HCT116 (cell line): ENCODE data around the gene BRK1. TPM values are rescaled to one million over a fixed set of nuclear protein-coding genes. Genes with fewer than 3 reads are reported as not detected.
"Not testable (repeated sequence)": the region's sequence is repeated elsewhere in the genome, so short reads cannot be mapped to it uniquely, and the experiment has no call there.

Experiments
- ATAC-seq: fragments of 200-7000 bp; cut with Tn5 transposase; 2 replicates; pipeline ENCODE4 v1.9.1; 2020; ENCODE audit warnings: mild to moderate bottlenecking, moderate library complexity
- BruUV-seq: library from RNA; stranded (reverse); fragments of 400-500 nt; replicated peaks from 2 replicates; lab custom pipeline; 2021; lab: Mats Ljungman, UMichigan
- CTCF ChIA-PET: fragments of 300-600 bp; sonication (Branson Sonifier 250); formaldehyde crosslinking; loops from one replicate; lab custom pipeline; 2021; ENCODE audit warnings: antibody characterized with exemption; lab: Charles Lee
- POLR2A ChIA-PET: fragments of 300-600, 350-600 bp; sonication (Branson Sonifier 250); formaldehyde crosslinking; loops from one replicate; lab custom pipeline; 2021; ENCODE audit warnings: antibody characterized with exemption; lab: Charles Lee
- RAD21 ChIA-PET, 2 experiments: fragments of 300-600 bp; sonication (Branson Sonifier 250); formaldehyde crosslinking; loops; one replicate each; lab custom pipeline; 2023; ENCODE audit warnings: low total read pairs in 2 of 2; ENCODE audit not compliant: uncharacterized antibody in 2 of 2, unreplicated experiment in 2 of 2, low non-redundant PET in 1 of 2; lab: Charles Lee
- DNase-seq: peaks from one replicate; pipeline ENCODE4 v3.0.0-alpha.2; 2010; ENCODE audit warnings: low read depth, low spot score
- H2AFZ ChIP-seq: fragments of 200-600 bp; shearing (Covaris generic), sonication (generic); 2 replicates; pipeline ENCODE4 v1.6.1; 2017; ENCODE audit warnings: low read depth, mixed run types, mixed read lengths, antibody characterized with exemption, low read length; ENCODE audit not compliant: poor library complexity, severe bottlenecking
- H3K27ac ChIP-seq: 2 replicates; pipeline ENCODE4 v1.5.1; 2012; ENCODE audit warnings: low read depth, low read length
- H3K27me3 ChIP-seq: fragments of 200-600 bp; sonication (generic); 2 replicates; pipeline ENCODE4 v1.6.1; 2016; ENCODE audit warnings: mixed run types, low read length, mixed read lengths; ENCODE audit not compliant: insufficient read depth
- H3K36me3 ChIP-seq, 2 experiments: fragments of 200-500 bp in 1 of 2; fragments of 200-600 bp in 1 of 2; sonication (Bioruptor generic) in 1 of 2; sonication (generic) in 1 of 2; 2 replicates each; pipeline versions ENCODE4 v1.5.1 to v1.6.1; 2014 to 2016; ENCODE audit warnings: low read length in 2 of 2, inconsistent platforms in 1 of 2, mixed read lengths in 1 of 2, mixed run types in 1 of 2; ENCODE audit not compliant: insufficient read depth in 2 of 2, control insufficient read depth in 1 of 2
- H3K4me1 ChIP-seq, 2 experiments: fragments of 200-600 bp in 1 of 2; sonication (generic) in 1 of 2; 2 replicates each; pipeline versions ENCODE4 v1.5.1 to v1.6.1; 2012 to 2017; ENCODE audit warnings: low read length in 2 of 2, inconsistent platforms in 1 of 2, mild to moderate bottlenecking in 1 of 2, mixed read lengths in 1 of 2, mixed run types in 1 of 2, moderate library complexity in 1 of 2; ENCODE audit not compliant: insufficient read depth in 2 of 2, control insufficient read depth in 1 of 2
- H3K4me2 ChIP-seq: fragments of 200-600 bp; sonication (generic); 2 replicates; pipeline ENCODE4 v1.6.1; 2017; ENCODE audit warnings: mixed run types, low read length, mixed read lengths
- H3K4me3 ChIP-seq, 2 experiments: fragments of 200-600 bp in 1 of 2; sonication (generic) in 1 of 2; replicated peaks in 1 of 2; 2 replicates each; pipeline ENCODE4 v1.5.1; 2011 to 2016; ENCODE audit warnings: low read length in 2 of 2, control low read depth in 1 of 2, low read depth in 1 of 2, mild to moderate bottlenecking in 1 of 2, mixed read lengths in 1 of 2, mixed run types in 1 of 2
- H3K79me2 ChIP-seq: fragments of 200-600 bp; sonication (generic); 2 replicates; pipeline ENCODE4 v1.6.1; 2017; ENCODE audit warnings: mild to moderate bottlenecking, mixed run types, low read length, moderate library complexity, mixed read lengths; ENCODE audit not compliant: insufficient read depth
- H3K9ac ChIP-seq: fragments of 200-600 bp; sonication (generic); 2 replicates; pipeline ENCODE4 v1.6.1; 2016; ENCODE audit warnings: low read length, mixed read lengths
- H3K9me2 ChIP-seq: fragments of 200-600 bp; sonication (generic), shearing (Covaris generic); 2 replicates; pipeline ENCODE4 v1.6.1; 2017; ENCODE audit warnings: mixed run types, mild to moderate bottlenecking, moderate library complexity; ENCODE audit not compliant: insufficient read depth
- H3K9me3 ChIP-seq, 2 experiments: fragments of 200-500 bp in 1 of 2; fragments of 200-600 bp in 1 of 2; sonication (Bioruptor generic) in 1 of 2; sonication (generic) in 1 of 2; 2 replicates each; pipeline ENCODE4 v1.6.1; 2014 to 2017; ENCODE audit warnings: low read length in 2 of 2, mixed read lengths in 2 of 2, inconsistent platforms in 1 of 2, low read depth in 1 of 2, mild to moderate bottlenecking in 1 of 2, mixed run types in 1 of 2, moderate library complexity in 1 of 2; ENCODE audit not compliant: control insufficient read depth in 1 of 2, insufficient read depth in 1 of 2
- H4K20me1 ChIP-seq: fragments of 200-600 bp; sonication (generic), shearing (Covaris generic); 2 replicates; pipeline ENCODE4 v1.6.1; 2017; ENCODE audit warnings: mixed run types, mild to moderate bottlenecking, moderate library complexity; ENCODE audit not compliant: insufficient read depth
- CBX3 ChIP-seq: IDR thresholded peaks from 2 replicates; pipeline ENCODE4 v1.6.1; 2012; ENCODE audit warnings: low read depth
- CTCF ChIP-seq, 3 experiments: fragments of 200-600 bp in 1 of 3; sonication (generic) in 1 of 3; IDR thresholded peaks in 2 of 3; conservative IDR thresholded peaks in 1 of 3; 2 replicates each; pipeline ENCODE4 v1.5.1; 2012 to 2017; ENCODE audit warnings: low read depth in 2 of 3, low read length in 2 of 3, antibody characterized with exemption in 1 of 3, borderline replicate concordance in 1 of 3, control low read depth in 1 of 3, mild to moderate bottlenecking in 1 of 3, mixed read lengths in 1 of 3, mixed run types in 1 of 3, moderate library complexity in 1 of 3; ENCODE audit not compliant: insufficient read depth in 1 of 3
- EGR1 ChIP-seq: IDR thresholded peaks from 2 replicates; pipeline ENCODE4 v1.6.1; 2012; ENCODE audit warnings: low read depth
- EZH2phosphoT487 ChIP-seq: fragments of 200-600 bp; IDR thresholded peaks from 2 replicates; pipeline ENCODE4 v1.6.1; 2018; ENCODE audit warnings: antibody characterized with exemption, borderline replicate concordance
- POLR2A ChIP-seq: IDR thresholded peaks from 2 replicates; pipeline ENCODE4 v1.7.0; 2011; ENCODE audit warnings: borderline replicate concordance; ENCODE audit not compliant: insufficient read depth, insufficient read length; ENCODE audit errors: extremely low read depth
- RAD21 ChIP-seq: IDR thresholded peaks from 2 replicates; pipeline ENCODE4 v1.6.1; 2012; ENCODE audit warnings: low read depth, mild to moderate bottlenecking
- REST ChIP-seq: IDR thresholded peaks from 2 replicates; pipeline ENCODE4 v1.6.1; 2012; ENCODE audit warnings: low read depth
- SIN3A ChIP-seq: IDR thresholded peaks from 2 replicates; pipeline ENCODE4 v1.6.1; 2012; ENCODE audit warnings: low read depth
- TCF7L2 ChIP-seq: IDR thresholded peaks from 2 replicates; pipeline ENCODE4 v1.7.0; 2011; ENCODE audit warnings: borderline replicate concordance, inconsistent platforms; ENCODE audit not compliant: insufficient read depth, insufficient read length; ENCODE audit errors: extremely low read depth
- ZFX ChIP-seq: fragments of 450-650 bp; IDR thresholded peaks from 2 replicates; pipeline ENCODE4 v1.6.1; 2017
- ZNF274 ChIP-seq: fragments of 200-500 bp; sonication (Bioruptor generic); IDR thresholded peaks from 2 replicates; pipeline ENCODE4 v1.6.1; 2014; ENCODE audit warnings: mild to moderate bottlenecking, low read depth, low read length, inconsistent platforms
- intact Hi-C: fragments of 100-400 bp; cut with micrococcal nuclease; formaldehyde crosslinking; loops from 2 replicates; pipeline ENCODE4 v1.10.0; 2022
- total RNA-seq: library from RNA; stranded (reverse); gene quantifications from one replicate; pipeline ENCODE4 v1.2.1, GENCODE V29; 2021; ENCODE audit not compliant: unreplicated experiment

Gene BRK1
- total RNA-seq, 1 experiment from 2014 or later: 93.4 TPM

- no peak for TF ChIP-seq CBX3
- no peak for TF ChIP-seq POLR2A
- TF ChIP-seq EGR1: no peak
- TF ChIP-seq, all 23 proteins: peak for 0
Measured at GRCh38 chr3:10157031-10157430, 41.6 kb downstream of the BRK1 start (continued).

- H3K4me2 ChIP-seq, H2AFZ ChIP-seq, BruUV-seq, H3K9ac ChIP-seq, H3K27ac ChIP-seq, H3K9me3 ChIP-seq, ATAC-seq, H3K36me3 ChIP-seq, DNase-seq, H3K9me2 ChIP-seq, POLR2A ChIA-PET, intact Hi-C loops, H3K4me1 ChIP-seq, H3K4me3 ChIP-seq, CTCF ChIA-PET, H3K27me3 ChIP-seq, H3K79me2 ChIP-seq, H4K20me1 ChIP-seq, RAD21 ChIA-PET: not testable (repeated sequence)
Measured at GRCh38 chr3:10158555-10158954, 43.1 kb downstream of the BRK1 start.

GRCh38 chr3:10160346-10160745 is 44.9 kb downstream of the BRK1 start:
- no TSS peak for BruUV-seq
- DNase-seq (no peak), ATAC-seq (no peak)
- Histone ChIP-seq H3K9me2 (no peaks in the 10 kb centered on the region), H3K4me2 (no peak overlapping the region), H3K4me3 (no peak overlapping the region), H2AFZ (no peak overlapping the region), H3K9me3 (no peaks in the 10 kb centered on the region), H3K36me3 (no peaks in the 10 kb centered on the region), H4K20me1 (no peaks in the 10 kb centered on the region), H3K79me2 (no peaks in the 10 kb centered on the region), H3K9ac (no peak overlapping the region), H3K27me3 (no peaks in the 10 kb centered on the region), H3K27ac (no peak overlapping the region), H3K4me1 (peaks cover 5 to 15% of the 10 kb centered on the region in 2 experiments; a peak in 1 of 4 replicates)
- POLR2A ChIA-PET: interaction anchor here (0.7 kb wide), 1 partner anchor 9 kb away, joined by 4 read pairs; no protein-coding TSS in a partner anchor
- RAD21 ChIA-PET: no interaction called here
- intact Hi-C loops: loop anchor here (5.0 kb wide), 1 partner anchor 47 kb away; no protein-coding TSS in a partner anchor
- CTCF ChIA-PET: no interaction called here
- TF ChIP-seq EZH2phosphoT487: no peak
- no peak for TF ChIP-seq ZFX
- TF ChIP-seq CTCF (IDR thresholded peaks at IDR 0.05 in 2 of 3, conservative IDR thresholded peaks at IDR 0.05 in 1 of 3; ENCODE audit: borderline replicate concordance in 1 of 3, insufficient read depth in 1 of 3, low read depth in 2 of 3, low read length in 2 of 3): no peak
- no peak for TF ChIP-seq CBX3
- TF ChIP-seq RAD21: no peak
- TF ChIP-seq TCF7L2: no peak
- no peak for TF ChIP-seq SIN3A
- no peak for TF ChIP-seq ZNF274
- no peak for TF ChIP-seq REST
